Glutamatergic neuron (in vitro differentiated cells): ENCODE measurements around the gene SORT1. TPM values are rescaled to one million over a fixed set of nuclear protein-coding genes. Genes with fewer than 3 reads are reported as not detected.

Source experiments
- DNase-seq: peaks from one replicate; pipeline ENCODE4 v3.0.0; 2022
- H3K27ac Mint-ChIP-seq: one replicate; pipeline ENCODE4 v1.8.0; 2020; ENCODE audit warnings: mild to moderate bottlenecking, mixed read lengths, inconsistent platforms; ENCODE audit not compliant: unreplicated experiment
- H3K27me3 Mint-ChIP-seq: one replicate; pipeline ENCODE4 v1.8.0; 2020; ENCODE audit warnings: mild to moderate bottlenecking, moderate library complexity, mixed read lengths, inconsistent platforms; ENCODE audit not compliant: unreplicated experiment
- H3K36me3 Mint-ChIP-seq: one replicate; pipeline ENCODE4 v1.8.0; 2020; ENCODE audit warnings: mild to moderate bottlenecking, mixed read lengths, inconsistent platforms; ENCODE audit not compliant: unreplicated experiment
- H3K4me1 Mint-ChIP-seq: one replicate; pipeline ENCODE4 v1.8.0; 2020; ENCODE audit warnings: mild to moderate bottlenecking, low read depth, mixed read lengths, inconsistent platforms; ENCODE audit not compliant: unreplicated experiment
- H3K4me3 Mint-ChIP-seq: one replicate; pipeline ENCODE4 v1.8.0; 2020; ENCODE audit warnings: mild to moderate bottlenecking, mixed read lengths, inconsistent platforms; ENCODE audit not compliant: unreplicated experiment
- H3K9me3 Mint-ChIP-seq: one replicate; pipeline ENCODE4 v1.8.0; 2020; ENCODE audit warnings: mild to moderate bottlenecking, moderate library complexity, mixed read lengths, inconsistent platforms; ENCODE audit not compliant: unreplicated experiment
- CTCF ChIP-seq: fragments of 200-600 bp; sonication (generic); IDR thresholded peaks from one replicate; pipeline ENCODE4 v1.5.0; 2021; ENCODE audit not compliant: partially characterized antibody, unreplicated experiment
- total RNA-seq: library from RNA; stranded (reverse); fragmentation: NEBNext Ultra II Directional; extraction: Animal tissue kit (Norgen Biotek cat#: 25700); gene quantifications from one replicate; pipeline ENCODE4 v1.2.1, GENCODE V29; 2021; ENCODE audit not compliant: unreplicated experiment

SORT1 gene
- total RNA-seq, 1 donor from 2014 or later: 53.2 TPM

DNA sequence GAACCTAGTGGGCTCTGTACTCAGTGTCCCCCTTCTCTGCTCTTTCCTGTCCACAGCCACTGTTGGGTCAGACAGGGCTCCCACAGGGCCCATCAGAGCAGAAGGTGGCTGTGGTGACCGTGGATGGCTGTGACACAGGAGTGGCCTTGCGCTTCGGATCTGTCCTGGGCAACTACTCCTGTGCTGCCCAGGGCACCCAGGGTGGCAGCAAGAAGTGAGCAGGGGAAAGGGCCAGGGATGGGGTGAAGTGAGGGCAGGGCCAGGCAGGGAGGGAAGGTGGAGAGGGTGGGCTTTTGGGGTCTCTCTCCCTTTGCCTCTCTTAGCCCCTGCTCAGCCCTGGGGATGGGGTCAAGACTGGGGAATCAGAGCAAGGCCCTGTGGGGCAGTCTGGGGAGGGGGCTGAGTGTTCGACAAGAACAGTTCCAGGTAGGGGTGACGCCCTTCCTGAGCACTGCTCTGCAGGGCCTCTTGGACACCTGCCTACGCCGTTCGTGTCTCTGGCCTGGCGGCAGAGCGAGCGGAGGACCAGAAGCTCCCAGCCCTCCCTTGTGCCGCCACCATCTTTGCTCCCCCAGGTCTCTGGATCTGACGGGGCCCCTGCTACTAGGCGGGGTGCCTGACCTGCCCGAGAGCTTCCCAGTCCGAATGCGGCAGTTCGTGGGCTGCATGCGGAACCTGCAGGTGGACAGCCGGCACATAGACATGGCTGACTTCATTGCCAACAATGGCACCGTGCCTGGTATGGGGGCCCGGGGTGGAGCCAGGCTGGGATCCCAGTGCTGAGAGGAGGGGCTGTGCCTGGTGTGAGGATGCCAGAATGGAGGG is 135.3 kb downstream of the SORT1 start:
- H3K27me3 Mint-ChIP-seq: peaks cover 1% of the 10 kb centered on the region
- H3K9me3 Mint-ChIP-seq: peaks cover 4% of the 10 kb centered on the region
- H3K27ac Mint-ChIP-seq: no peak overlapping the region
- DNase-seq: no peak
- no peaks in the 10 kb centered on the region for H3K36me3 Mint-ChIP-seq
- peaks cover 16% of the 10 kb centered on the region for H3K4me1 Mint-ChIP-seq
- H3K4me3 Mint-ChIP-seq: no peak overlapping the region
- TF ChIP-seq CTCF: no peak

DNA sequence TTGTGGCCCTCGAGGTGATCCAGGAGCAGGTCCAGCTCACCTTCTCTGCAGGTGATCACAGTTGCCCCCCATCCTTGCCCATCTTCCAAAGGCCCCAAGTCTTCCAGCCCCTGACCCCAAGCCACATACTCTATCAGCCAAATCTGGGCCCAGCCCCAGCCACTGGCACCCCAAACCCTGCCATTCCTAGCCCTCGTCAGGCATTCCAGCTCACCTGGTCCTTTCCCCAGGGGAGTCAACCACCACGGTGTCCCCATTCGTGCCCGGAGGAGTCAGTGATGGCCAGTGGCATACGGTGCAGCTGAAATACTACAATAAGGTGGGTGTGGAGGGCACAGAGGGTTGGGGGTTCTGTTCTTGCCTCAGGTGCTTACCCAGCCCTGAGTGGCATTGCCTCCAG is 136.1 kb downstream of the SORT1 start:
- Mint-ChIP-seq H3K9me3 (peaks cover 6% of the 10 kb centered on the region), H3K27ac (no peak overlapping the region), H3K4me3 (no peak overlapping the region), H3K27me3 (peaks cover 3% of the 10 kb centered on the region), H3K4me1 (peaks cover 23% of the 10 kb centered on the region), H3K36me3 (no peaks in the 10 kb centered on the region)
- TF ChIP-seq CTCF: no peak
- no peak for DNase-seq

DNA sequence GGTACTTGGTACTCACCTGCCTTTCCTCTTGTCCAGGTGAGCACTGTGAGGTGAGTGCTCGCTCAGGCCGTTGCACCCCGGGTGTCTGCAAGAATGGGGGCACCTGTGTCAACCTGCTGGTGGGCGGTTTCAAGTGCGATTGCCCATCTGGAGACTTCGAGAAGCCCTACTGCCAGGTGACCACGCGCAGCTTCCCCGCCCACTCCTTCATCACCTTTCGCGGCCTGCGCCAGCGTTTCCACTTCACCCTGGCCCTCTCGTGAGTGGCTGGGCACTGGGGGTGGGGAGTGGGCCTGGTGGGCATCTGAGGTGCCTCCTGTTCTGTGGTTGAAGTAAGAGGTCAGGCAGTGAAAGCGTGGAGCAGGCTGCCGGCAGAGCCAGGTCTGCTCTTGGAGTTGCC is 136.7 kb downstream of the SORT1 start:
- no peak for TF ChIP-seq CTCF
- H3K9me3 Mint-ChIP-seq: peaks cover 9% of the 10 kb centered on the region
- H3K27ac Mint-ChIP-seq: no peak overlapping the region
- no peak for DNase-seq
- no peak overlapping the region for H3K4me3 Mint-ChIP-seq
- H3K4me1 Mint-ChIP-seq: peaks cover 28% of the 10 kb centered on the region
- H3K27me3 Mint-ChIP-seq: peaks cover 9% of the 10 kb centered on the region
- no peaks in the 10 kb centered on the region for H3K36me3 Mint-ChIP-seq

DNA sequence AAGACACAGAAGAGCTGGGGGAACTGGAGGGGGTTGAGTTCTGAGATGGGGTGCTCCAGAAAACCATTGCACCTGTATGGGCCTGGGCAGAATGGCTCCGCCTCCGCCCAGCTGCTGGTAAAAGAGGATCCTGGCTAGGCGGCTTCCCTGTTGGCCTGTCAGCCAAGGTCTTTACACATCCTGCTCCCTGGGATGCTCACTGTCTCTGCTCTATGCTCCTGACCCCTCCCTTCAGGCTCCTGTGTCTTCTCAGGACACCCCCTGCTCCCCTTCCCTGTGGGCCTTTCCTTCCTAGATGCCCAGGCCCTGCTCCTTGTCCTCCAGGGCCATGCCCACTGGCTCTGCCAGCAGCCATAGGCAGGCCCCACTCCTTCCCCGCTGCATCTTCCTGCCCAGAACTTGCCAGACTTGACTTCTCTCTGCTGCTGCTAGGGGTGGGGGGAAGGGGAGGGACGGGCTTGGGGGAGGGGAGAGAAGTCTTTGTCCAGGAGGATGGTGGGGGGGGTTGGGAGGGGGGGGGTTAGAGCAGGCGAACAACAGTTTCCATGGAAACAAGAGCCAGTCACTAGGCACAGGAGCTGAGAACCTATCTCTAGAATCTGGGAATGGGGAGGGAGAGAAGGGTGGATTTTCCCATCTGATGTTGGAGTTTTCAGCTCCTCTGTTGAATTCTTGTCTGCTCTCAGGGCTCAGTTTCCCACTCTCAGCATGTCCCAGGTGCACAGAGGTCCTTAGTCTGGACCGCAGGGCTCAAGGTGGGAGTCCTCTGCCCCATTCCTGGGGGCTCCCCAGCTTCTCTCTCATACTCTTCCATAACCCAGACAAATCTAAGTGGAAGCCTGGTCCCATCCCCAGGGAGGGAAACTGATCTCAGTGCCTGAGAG is 137.8 kb downstream of the SORT1 start:
- no peak for TF ChIP-seq CTCF
- DNase-seq: no peak
- Mint-ChIP-seq H3K9me3 (peaks cover 19% of the 10 kb centered on the region), H3K27me3 (peaks cover 17% of the 10 kb centered on the region), H3K27ac (peak overlapping the region; percentile 95), H3K36me3 (no peaks in the 10 kb centered on the region), H3K4me1 (peaks cover 39% of the 10 kb centered on the region), H3K4me3 (peak overlapping the region; percentile 72)

Other genes starting within 250 kb of the SORT1 start
- 555 TPM for gene SARS1, start 184.0 kb downstream of the SORT1 start, total RNA-seq
- gene CELSR2, start 148.4 kb downstream of the SORT1 start, total RNA-seq: 181 TPM
- 13.9 TPM for gene PSRC1, start 114.8 kb downstream of the SORT1 start, total RNA-seq
- gene MYBPHL, start 90.9 kb downstream of the SORT1 start, total RNA-seq: 0.64 TPM
- gene PSMA5, start 28.5 kb upstream of the SORT1 start, total RNA-seq: 54.0 TPM
- gene SYPL2, start 68.6 kb upstream of the SORT1 start, total RNA-seq: 0.42 TPM
- gene ATXN7L2, start 86.0 kb upstream of the SORT1 start, total RNA-seq: 54.9 TPM
- gene CYB561D1, start 96.2 kb upstream of the SORT1 start, total RNA-seq: 23.9 TPM
- 8.0 TPM for gene AMIGO1, start 111.8 kb upstream of the SORT1 start, total RNA-seq
- gene GPR61, start 142.0 kb upstream of the SORT1 start, total RNA-seq: 0.76 TPM
- gene GNAI3, start 150.7 kb upstream of the SORT1 start, total RNA-seq: 13.8 TPM
- gene GNAT2, start 221.7 kb upstream of the SORT1 start, total RNA-seq: not detected
- gene AMPD2, start 221.9 kb upstream of the SORT1 start, total RNA-seq: 49.3 TPM